Measurements from ENCODE around the gene GPS1.
A peak's percentile ranks its signal among the peaks of the same experiment; 100 is the strongest.

Gene GPS1

DNA sequence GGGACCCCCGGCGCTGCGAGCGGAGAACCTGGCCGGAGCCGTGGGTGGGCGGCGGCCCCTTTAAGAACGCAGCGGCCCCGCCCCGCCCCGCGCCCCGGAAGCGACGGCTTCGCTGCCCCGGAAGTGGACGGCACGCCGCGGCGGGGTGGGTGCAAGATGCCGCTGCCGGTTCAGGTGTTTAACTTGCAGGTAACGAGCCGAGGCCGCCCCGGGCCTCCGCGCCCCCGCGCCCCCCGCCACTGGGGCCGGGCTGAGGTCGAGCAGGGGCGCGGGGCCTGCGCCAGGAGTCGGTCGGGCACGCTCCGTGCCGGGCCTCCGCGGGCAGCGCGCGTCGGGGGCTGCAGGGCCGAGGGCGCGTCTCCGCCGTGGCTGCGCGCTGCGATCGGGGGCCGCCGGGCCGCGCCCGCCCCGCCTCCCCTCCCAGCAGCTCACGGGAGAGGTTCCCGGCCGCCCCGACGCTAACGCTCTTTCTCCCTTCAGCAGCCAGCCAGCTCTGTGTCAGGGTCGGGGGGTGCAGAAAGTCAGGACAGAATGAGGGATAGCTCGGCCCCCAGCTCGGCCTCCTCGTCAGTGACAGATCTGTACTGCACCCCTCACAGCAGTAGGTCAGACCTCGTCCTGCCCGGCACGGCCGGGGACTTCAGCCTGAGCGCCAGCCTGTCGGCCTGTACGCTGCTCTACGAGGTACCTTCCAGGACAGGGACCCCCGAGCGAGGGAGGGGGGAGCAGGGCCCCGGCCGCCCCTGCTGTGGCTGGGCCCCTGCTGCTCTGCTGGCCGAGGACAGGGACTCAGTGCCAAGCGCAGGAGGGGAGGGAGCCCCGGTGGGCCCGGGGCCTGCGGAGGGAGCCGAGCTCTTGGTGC is at the start of gene GPS1, which contains the start of gene RFNG:
Gene GPS1, plus strand, starts transcription at position 123 of the 862 bp plus-strand sequence. Its CDS starts 34 bp downstream, at position 157.
Gene RFNG, minus strand, starts transcription at position 36 of the 862 bp plus-strand sequence. CDS start 45 bp downstream, outside the sequence.
- DNase-seq (ENCODE audit: low read depth, low spot score) = peak; percentile 87

DNA sequence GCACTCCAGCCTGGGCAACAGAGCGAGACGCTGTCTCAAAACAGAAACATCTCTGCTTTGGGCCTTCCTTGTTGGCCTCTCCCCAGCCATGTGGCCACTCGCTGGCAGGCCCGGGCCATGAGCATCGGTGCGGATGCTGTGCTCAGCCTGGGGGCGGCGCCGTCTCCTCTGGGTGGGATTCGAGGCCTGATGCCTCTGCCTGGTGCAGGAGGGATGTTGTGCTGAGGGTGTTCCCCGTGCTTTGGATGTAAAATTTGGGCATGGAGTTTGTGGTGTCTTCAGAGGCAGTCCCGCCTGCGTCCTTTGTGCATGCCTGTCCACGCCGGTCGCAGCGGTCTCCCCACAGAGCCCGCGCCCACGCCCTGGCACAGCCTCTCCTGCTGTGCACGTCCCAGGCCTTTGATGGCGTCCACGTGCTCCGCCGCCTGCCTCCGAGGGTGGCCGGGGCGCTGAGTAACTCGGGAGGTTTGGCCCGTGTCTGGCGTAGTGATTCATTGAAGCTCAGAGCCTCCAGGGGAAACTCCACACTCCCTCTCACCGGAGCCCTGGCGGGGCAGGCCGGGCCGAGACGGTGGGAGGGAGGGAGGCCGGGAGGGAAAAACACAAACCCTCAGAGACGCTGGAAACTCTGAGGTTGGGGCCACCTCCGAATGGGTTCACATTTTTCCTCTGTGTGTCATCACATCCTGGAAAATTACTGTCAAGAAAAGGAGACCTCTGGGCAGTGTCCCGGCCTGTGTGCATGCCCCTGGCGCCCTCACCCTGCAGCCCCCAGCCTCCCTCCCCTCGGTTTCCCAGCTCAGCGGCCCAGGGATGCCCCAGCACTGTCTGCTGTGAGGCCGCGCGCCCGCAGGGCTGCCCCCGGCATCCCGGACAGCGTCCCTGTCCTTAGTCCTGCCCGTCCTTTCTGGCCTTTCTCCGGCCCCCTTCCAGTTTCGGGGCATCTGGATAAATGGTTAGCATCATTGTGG is 48.0 kb upstream of the GPS1 start:
- peak; percentile 98 for DNase-seq (ENCODE audit: low read depth, low spot score)

DNA sequence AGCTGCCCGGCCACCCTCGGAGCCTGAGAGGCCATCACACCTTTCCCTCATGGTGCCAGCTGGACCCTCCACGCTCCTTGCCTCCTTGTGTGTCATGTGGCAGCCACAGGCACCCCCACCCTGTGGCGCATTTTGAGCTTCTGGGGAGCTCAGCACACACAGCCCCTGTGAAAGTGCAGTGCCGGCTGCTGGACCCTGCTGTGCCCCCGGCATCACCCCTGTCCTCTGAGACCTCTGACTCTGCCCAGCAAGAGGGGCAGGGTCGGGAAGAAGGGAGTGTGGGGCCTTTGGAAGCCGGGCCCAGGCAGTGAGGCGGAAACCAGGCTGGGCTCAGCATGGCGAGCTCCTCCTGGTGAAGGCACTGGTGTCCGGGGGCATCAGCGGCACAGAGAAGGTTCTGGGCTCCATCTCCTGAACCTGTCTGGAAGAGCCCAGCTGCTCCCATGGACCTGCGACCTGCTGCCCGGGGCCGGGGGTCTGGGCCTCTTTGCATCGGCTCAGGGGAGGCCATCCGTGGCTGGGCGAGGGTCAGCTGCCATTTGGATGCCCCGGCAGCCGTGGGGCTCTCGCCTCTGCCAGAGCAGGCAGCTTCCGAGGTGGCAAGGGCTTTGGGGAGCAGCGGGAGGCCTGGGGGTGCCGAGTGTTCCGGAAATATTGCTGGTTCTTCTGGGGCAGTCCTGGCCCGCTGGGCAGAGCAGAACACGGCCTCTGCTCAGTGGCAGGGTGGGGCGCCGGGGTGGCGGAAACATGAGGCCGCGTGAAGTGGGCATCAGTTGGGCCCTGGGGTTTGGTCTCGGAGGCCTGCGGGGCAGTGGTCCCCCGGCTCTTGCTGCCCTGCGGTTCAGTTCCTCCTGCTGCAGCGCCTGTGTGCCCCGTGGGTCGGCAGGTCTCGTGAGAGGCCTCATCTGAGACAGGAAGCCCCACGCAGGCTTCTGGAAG is 46.9 kb upstream of the GPS1 start:
- DNase-seq (ENCODE audit: low read depth, low spot score) = no peak

DNA sequence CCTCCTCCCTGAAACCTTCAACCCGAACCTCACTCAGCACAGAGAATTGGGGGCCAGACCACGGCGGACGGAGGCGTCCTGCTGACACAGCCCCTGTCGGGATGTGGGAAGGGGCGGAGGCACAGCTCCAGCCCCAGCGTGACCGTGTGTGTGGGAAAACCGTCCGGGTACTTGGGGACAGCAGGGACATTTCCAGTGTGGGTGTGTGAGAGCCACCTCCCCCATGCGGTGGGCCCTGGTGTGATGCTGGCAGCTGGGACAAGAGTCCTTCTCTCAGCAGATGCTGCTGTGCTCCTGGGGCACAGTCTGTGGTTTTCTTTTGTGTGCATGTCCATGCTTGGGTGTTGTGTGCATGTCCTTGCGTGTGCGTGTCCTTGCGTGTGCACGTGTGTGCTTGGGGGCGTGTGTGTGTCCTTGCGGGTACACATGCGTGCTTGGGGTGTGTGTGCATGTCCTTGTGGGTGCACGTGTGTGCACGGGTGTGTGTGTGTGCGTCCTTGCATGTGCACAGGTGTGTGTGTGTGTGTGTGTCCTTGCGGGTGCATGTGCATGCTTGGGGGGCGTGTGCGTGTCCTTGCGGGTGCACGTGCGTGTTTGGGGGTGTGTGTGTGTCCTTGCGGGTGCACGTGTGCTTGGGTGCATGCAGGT is 45.9 kb upstream of the GPS1 start:
- no peak for DNase-seq (ENCODE audit: low read depth, low spot score)

DNA sequence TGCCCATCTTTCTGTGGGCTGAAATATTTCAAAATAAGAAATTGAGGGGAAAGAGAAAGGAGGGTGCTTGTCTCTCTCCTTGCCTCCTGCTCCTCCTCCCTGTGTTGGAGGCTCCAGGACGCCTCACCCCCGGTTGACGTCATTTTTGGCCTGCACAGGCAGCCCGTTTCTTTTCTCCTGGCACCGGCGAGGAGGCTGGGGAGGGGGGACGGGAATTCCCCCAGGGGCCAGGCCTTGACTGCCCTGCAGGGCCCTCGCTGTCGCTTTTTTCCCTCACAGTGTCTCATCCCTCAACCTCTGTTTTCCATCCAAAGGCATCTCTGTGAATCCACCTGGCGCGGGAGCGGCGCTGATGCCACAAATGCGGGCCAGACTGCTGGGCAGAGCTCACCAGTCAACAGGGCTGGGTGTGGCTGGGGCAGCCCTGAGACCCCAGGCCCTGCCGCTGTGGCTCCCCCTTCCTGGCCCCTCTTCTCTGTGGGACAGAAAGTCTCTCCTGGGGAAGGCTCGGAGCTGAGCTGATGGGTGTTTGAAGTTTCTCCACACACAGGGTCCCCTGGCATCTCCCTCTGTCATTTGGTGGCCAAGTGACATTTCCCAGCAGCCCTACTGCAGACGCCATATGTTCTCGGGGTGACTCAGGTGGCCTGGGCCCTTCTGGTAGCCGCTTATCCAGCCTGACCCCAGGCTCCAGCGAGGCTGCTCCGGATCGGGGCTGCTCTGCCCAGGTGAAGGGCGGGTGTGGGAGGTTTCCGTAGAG is 45.0 kb upstream of the GPS1 start:
- peak; percentile 87 for DNase-seq (ENCODE audit: low read depth, low spot score)

DNA sequence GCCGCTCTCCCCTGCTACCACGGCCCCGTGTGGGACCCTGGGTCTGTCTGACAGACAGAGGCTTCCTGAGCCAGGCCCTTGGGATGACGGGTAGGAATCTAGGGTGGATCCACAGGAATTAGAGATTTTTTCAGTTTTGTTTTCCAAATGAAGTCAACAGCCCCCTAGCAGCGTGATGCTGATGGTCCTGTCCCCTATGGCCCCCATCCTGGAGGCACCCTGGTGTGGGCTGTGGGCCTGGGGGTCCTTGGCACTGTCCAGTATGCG is 44.5 kb upstream of the GPS1 start:
- DNase-seq (ENCODE audit: low read depth, low spot score) = no peak

DNA sequence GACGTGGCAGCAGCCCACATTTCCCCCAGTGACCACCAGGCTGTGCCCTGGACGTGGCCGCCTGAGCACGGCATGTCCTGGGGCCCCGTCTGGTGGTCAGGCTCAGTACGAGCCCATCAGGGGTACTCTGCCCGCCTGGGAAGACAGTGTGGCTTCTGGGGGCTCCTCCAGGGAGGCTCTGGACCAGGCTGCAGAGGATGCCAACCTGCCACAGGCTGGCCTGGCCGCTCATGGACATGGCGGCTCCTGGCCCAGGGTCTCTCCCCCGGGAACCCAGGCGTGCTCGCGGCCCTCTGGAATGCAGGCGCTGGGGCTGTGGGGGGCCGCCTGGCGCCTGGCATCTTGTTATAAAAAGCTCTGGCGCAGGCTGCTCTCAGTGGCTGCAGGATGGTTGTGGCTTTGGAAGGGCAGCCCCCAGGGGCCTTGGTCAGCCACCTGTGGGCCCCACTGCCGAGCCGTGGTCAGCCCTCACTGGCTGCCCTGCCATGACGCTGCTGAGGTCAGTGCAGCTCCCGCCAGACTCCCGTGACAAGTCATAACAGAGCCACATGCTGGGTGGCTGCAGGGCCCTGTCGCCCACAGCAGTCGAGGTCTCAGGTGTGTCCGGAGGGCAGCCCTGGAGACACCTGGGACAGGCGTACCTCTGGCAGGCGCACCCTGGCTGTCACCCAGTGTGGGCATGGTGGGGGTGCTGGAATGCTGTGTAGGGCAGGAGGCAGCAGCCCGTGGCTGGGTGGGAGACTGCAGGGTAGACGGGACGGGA is 44.0 kb upstream of the GPS1 start:
- peak; percentile 75 for DNase-seq (ENCODE audit: low read depth, low spot score)

DNA sequence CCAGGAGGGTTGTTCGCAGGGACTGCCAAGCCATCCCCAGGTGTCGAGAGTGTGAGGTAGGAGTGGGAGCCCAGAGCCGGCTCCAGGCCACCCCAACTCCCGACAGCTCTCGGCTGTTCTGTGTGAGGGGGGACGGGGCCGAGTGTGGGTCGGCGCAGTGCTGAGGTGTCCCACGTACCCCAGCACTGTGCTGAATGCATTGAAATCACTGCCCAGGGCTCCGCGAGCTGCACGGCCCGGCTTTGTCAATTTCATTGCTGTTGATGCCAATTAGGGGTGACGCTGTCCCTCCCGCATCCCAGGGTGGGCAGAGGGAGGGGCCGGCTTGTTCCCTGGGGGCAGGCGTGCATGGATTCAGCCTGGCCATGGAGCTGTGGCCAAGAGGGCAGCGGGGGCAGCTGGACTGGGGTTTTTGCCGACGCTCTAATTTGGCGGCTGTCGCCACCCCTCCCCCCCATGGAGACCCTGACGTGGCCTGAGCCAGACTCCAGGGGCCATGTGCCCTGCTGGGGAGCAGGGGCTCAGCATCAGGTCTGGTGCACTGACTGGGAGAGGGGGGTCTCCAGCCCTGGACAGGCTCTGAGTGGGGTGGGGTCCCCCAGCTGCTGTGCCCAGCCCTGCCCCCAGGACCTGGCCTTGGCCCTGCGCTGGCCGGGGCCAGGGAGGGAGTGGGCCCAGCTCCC is 43.3 kb upstream of the GPS1 start:
- no peak for DNase-seq (ENCODE audit: low read depth, low spot score)

DNA sequence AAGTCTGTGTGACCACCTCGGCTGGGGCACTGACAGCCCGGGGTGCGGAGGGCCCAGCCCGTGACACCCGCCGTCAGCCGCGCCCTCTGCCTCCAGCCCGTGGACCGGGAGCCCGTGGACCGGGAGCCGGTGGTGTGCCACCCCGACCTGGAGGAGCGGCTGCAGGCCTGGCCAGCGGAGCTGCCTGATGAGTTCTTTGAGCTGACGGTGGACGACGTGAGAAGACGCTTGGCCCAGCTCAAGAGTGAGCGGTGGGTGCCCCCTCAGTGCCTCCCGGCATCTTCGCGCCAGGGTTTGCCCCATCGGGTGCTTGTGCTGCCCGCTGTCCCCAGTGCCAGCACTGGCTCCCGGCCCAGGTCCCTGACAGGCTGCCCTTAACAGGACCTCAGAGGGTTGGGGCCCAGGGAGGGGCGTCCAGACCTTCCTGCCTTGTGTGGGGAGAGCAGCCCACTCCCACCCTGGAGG is 42.7 kb upstream of the GPS1 start:
- no peak for DNase-seq (ENCODE audit: low read depth, low spot score)

DNA sequence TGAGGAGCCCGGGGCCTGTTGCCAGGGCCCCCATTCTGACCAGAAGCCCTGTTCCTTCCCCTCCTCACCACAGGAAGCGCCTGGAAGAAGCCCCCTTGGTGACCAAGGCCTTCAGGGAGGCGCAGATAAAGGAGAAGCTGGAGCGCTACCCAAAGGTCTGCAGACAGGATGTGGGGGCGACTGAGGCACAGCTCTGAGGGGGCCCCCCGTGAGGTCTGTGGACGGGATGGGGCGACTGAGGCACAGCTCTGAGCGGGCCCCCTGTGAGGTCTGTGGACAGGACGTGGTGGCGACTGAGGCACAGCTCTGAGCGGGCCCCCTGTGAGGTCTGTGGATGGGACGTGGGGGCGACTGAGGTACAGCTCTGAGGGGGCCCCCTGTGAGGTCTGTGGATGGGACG is 42.3 kb upstream of the GPS1 start:
- no peak for DNase-seq (ENCODE audit: low read depth, low spot score)

DNA sequence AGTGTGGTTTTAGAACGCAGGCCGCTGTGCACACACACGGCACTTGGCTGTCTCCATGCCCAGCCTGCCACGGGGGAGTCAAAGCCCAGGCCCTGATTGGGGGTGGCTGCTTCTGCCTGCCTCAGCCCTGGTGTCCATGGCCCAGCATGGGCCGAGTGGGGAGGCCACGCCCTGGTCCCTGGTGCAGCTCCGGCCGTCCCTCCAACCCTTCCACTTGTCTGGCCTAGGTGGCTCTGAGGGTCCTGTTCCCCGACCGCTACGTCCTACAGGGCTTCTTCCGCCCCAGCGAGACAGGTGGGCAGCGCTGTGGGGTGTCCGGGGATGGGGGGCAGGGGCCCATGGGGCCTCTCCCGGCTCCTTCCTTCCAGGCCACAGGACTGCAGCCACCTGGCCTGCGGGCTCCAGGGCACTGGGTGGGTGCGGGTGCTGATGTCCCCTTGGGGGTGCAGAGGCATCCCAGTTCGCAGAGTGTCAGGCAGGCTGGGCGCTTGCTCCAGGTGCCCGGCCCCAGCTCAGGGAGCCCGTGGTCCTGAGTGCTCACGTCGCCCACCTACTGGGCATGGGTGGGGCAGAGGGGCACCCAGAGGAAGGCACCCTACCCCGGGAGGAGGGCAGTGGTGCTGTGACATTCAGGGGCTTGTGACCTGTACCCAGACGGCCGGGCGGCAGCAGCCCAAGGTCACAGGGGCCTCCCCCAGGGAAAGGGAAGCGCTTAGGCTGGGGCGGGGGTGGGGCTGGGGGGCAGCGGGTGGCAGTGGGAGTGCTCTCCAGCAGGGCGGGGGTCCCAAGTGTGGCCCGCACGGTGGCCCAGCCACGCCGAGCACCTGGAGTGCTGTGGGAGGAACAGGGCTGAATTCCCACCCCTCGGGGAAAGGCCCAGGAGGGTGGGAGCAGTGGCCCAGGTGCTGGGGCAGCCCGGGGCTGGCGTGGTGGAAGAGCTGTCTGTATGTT is 40.8 kb upstream of the GPS1 start:
- DNase-seq (ENCODE audit: low read depth, low spot score) = no peak

DNA sequence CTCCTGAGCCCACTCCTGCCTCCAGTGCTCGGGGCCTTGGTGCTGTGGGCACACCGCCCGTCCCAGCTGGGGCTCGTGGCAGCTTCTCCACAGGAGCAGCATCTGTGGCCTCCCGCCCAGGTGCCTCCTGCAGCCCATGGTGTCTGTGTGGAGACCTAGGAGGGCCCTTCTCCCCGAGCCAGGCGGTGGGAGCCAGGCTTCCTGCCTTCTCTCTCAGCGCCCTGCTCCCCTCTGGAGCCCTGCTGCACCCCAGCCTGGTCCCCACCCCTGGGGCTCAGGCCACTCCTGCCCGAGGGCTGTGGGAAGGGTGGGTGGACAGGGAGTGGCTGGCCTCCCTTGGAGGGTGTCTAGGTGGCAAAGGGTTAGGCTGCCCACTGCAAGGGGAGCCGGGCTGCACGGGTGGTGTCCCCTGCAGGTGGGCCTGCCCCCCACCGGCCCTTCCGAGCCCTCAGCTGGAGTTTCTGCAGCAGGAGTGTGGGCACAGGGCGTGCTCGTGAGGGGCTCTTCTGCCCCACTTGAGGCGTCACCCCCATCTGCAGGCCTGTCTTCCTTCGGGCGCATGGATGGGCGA is 40.0 kb upstream of the GPS1 start:
- no peak for DNase-seq (ENCODE audit: low read depth, low spot score)

DNA sequence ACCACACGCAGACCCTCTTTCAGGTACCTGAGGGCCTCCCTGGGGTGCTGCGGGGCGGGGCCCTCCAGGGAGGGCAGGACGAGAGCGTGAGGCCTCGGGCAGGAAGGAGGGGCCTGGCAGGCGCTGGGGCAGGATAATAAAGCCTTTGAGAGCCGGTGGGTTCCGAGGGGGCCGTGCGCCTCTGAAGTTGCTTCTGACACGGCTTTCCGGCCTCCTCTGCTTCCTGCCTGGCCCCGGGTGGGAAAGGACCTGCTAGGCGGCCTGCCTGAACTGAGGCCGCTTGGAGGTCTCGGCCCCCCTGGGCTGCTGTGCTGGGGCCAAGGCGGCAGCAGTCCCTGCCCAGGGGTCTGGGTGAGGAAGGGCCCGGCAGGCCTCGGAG is 39.4 kb upstream of the GPS1 start:
- DNase-seq (ENCODE audit: low read depth, low spot score) = no peak

DNA sequence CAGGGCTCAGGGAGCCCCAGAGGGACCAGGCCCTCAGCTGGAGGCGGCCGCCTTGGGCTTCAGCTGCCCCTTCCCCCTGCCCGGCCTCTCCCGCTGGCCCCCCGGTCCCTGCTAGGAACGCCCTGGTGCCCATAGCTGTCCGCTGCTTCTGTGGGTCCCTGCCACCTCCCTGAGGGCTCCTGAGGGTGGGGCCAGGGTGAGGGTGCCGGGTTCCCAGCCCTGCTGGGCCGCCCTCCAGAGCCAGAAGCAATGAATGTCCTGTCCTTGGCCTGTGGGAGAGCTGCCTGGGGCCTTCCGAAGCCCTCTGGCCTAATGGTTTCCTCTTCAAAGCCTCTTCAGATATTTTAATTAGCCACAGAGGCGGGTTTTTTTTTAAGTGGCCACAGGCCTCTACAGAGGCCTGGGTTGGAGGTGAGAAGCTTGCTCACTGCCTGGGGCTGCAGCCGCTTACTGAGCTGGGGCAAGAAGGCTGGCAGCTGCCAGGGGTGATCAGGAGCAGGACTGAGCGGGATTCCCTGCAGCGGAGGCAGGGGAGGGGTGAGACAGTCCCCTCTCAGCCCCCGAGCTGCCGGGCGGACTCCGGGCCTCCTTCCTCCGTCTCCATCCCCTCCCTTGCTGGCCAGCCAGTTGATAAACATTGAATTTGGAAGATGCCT is 38.9 kb upstream of the GPS1 start:
- peak; percentile 76 for DNase-seq (ENCODE audit: low read depth, low spot score)

DNA sequence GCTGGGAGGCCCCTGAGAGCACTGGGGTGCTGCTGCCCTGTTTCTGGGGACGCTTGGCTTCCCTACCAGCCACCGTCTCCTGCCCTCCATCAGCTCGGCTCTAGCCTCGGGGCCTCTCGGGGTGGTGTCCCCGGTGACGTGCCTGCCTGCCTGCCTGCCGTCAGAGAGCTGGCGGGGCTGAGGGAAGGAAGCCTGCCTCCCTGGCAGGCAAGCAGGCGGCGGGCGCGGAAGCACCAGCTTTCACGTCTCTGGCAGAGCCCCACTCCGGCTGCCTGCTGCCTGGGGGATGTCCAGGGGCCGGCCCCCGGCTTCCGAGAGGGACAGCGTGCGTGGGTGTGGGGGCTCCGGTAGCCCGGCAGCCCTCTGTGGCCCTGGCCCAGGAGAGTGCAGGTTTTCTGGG is 38.4 kb upstream of the GPS1 start:
- peak; percentile 69 for DNase-seq (ENCODE audit: low read depth, low spot score)

DNA sequence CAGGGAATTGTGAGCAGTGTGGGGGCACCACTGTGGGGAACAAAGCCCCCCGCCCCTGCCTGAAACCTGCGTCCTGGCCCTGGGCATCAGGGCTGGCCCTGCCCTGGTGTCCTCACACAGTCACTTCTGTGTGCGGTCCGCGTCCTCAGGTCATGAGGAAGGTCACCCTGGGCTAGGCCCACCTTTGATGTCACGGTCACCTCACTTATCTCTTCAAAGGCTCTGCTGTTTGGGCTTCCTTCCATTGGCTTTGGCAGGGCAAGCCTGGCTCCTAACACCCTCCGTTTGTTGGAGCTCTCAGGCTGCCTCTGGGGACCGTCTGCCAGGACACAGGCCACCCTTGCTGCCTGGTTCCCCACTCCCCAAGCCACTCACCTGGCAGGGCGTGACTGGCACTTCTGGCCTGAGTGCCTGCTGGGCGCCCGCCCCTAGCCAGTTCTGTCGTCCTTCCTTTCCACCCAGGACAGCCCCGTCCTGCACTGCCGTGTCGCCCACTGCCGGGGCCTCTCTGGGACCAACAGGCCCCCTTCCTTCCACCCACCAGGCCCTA is 37.9 kb upstream of the GPS1 start:
- DNase-seq (ENCODE audit: low read depth, low spot score) = no peak
